ENCODE data around the gene GRAMD2A.

Gene GRAMD2A

GRCh38 chr15:72146221-72146620, 51.4 kb downstream of the GRAMD2A start:
- no peak for TF ChIP-seq CTCF (IDR thresholded peaks at IDR 0.05)

- no peak for TF ChIP-seq CTCF (IDR thresholded peaks at IDR 0.05)
These were observed 56.2 kb downstream of the GRAMD2A start for GRCh38 chr15:72141171-72142084.

GRCh38 chr15:72140088-72140487, 57.5 kb downstream of the GRAMD2A start:
- TF ChIP-seq CTCF (IDR thresholded peaks at IDR 0.05): no peak

- no peak for TF ChIP-seq CTCF (IDR thresholded peaks at IDR 0.05)
These were observed 57.9 kb downstream of the GRAMD2A start for GRCh38 chr15:72139667-72140066.

- no peak for TF ChIP-seq CTCF (IDR thresholded peaks at IDR 0.05)
These were observed 61.2 kb downstream of the GRAMD2A start for GRCh38 chr15:72136170-72137051.

GRCh38 chr15:72135719-72136118, 61.9 kb downstream of the GRAMD2A start:
- TF ChIP-seq CTCF (IDR thresholded peaks at IDR 0.05): no peak

GRCh38 chr15:72133211-72133610, 64.4 kb downstream of the GRAMD2A start:
- no peak for TF ChIP-seq CTCF (IDR thresholded peaks at IDR 0.05)
